ENCODE measurements around the gene ASTL.

Gene ASTL

DNA sequence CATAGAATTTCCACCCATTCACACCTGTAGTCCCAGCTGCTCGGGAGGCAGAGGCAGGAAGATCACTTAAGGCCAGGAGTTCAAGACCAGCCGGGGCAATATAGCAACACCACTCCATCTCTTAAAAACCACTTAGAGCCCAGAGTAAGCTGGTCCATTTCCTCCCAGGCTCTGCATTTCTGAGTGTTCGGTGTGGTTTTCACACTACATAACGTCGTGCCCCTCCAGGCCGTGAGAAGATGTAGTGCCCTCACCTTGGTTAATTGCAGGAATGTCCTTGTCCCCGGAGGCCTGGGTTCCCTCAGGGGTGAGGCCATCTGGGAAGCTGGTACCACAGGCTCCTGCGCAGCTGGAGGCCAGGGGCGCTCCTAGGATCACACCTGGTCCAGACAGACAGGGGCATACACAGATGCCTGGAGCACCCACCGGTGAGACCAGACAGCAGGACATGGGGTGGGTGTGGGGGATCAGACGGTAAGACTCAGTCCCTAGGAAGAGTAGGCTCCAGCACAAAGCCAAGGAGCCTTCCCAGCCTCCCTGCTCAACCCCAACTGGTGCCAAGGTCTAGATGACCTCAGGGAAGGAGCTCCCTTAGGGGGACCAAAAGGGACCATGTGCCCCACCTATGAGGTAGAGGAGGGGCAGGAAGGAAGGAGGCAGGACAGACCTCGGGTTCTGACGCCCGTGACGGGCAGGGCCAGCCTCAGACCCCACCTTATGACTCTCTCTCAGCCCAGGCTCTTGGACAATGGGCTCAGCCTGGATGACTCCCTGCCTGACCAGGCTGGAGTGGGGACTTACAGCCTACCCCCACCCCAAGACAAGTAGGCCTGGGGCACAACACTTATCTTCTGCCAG is 752 bp downstream of the ASTL start:
- no peaks in the 10 kb centered on the region for H3K36me3 ChIP-seq
- H3K4me1 ChIP-seq = no peaks in the 10 kb centered on the region
- no peak overlapping the region for H3K4me3 ChIP-seq
- intact Hi-C loops (cut with DNase I; ENCODE audit: low total_unique reads) = no loop called here
- no peak for DNase-seq
- no peaks in the 10 kb centered on the region for H3K9me3 ChIP-seq
- TF ChIP-seq, protein P1, sequence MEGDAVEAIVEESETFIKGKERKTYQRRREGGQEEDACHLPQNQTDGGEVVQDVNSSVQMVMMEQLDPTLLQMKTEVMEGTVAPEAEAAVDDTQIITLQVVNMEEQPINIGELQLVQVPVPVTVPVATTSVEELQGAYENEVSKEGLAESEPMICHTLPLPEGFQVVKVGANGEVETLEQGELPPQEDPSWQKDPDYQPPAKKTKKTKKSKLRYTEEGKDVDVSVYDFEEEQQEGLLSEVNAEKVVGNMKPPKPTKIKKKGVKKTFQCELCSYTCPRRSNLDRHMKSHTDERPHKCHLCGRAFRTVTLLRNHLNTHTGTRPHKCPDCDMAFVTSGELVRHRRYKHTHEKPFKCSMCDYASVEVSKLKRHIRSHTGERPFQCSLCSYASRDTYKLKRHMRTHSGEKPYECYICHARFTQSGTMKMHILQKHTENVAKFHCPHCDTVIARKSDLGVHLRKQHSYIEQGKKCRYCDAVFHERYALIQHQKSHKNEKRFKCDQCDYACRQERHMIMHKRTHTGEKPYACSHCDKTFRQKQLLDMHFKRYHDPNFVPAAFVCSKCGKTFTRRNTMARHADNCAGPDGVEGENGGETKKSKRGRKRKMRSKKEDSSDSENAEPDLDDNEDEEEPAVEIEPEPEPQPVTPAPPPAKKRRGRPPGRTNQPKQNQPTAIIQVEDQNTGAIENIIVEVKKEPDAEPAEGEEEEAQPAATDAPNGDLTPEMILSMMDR (IDR thresholded peaks at IDR 0.05) = no peak
- no peak overlapping the region for H3K27ac ChIP-seq
- H3K27me3 ChIP-seq = peaks cover 0 to 47% of the 10 kb centered on the region in 2 donors

DNA sequence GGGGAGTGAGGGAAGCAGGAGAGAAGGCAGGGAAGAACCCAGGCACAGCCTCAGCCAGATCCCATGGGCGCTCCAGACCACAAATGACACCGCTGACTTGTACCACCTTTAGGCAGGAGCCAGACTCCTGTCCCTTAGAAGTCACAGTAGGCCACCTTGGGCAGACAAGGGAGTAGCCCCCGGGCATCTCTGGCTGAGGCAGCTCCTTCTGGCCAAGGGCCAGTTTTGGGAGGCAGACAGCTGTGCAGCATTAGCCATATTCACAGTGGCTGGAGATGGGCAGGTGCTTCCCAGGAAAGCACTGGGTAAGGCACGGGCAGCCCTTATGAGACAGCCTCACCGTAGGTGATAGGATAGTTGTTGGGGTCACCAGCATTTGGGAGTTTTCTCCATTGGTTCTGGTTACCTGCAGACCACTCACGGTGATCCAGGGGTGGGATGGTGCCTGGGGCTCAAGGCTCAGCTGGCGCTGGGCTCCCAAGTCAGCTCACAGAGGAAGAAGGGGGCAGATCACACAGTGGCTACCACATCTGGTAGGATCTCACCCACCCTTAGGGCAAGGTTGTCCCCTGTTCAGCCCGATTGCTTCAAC is 2.1 kb downstream of the ASTL start:
- H3K4me3 ChIP-seq = no peak overlapping the region
- peaks cover 0 to 47% of the 10 kb centered on the region in 2 donors for H3K27me3 ChIP-seq
- no peaks in the 10 kb centered on the region for H3K4me1 ChIP-seq
- TF ChIP-seq, protein P1 (IDR thresholded peaks at IDR 0.05) = no peak
- H3K9me3 ChIP-seq = no peaks in the 10 kb centered on the region
- no peak for DNase-seq
- no peaks in the 10 kb centered on the region for H3K36me3 ChIP-seq
- H3K27ac ChIP-seq = no peak overlapping the region
- intact Hi-C loops (cut with DNase I; ENCODE audit: low total_unique reads) = no loop called here

DNA sequence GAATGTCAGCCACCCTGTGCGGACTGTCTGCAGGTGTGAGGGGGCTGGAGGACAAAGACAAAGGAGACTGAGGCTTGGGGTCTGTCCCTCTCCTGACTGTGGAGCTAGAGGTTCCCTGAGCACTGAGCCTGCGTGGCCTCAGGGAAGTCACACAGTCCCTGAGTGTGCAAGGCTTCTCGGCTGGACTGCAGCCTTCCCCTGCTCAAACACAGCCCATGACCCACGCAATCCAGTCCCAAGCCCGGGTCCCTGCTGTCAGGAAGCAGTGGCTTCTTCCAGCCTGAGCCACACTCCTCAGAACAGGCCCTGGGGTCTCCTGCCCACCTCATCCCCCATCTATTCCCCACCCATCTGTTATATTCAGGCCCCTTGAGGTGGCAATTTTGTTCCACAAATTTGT is 2.7 kb downstream of the ASTL start:
- Histone ChIP-seq H3K36me3 (no peaks in the 10 kb centered on the region), H3K27ac (no peak overlapping the region), H3K27me3 (peaks cover 0 to 47% of the 10 kb centered on the region in 2 donors), H3K4me1 (no peaks in the 10 kb centered on the region), H3K9me3 (no peaks in the 10 kb centered on the region), H3K4me3 (no peak overlapping the region)
- TF ChIP-seq, protein P1 (IDR thresholded peaks at IDR 0.05) = no peak
- no peak for DNase-seq
- intact Hi-C loops (cut with DNase I; ENCODE audit: low total_unique reads) = no loop called here

DNA sequence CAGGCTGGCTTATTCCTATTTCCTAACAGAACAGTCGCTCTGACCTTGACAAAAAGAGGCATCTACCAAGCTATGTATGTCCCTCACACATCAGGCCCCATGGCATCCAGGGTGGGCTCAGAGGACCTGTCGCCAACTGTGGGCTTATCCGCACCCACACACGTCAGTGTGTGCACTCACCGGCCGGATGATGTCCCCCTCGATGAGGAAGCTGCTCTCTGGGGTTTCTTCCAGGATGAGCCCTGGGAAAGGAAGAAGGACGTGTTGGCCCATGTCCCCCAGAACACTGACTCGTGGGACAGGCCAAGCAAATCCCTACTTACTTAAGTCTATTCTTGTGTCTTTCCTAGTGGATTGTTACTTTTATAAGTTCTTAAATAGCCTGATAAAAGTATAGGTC is 3.1 kb downstream of the ASTL start:
- TF ChIP-seq, protein P1 (IDR thresholded peaks at IDR 0.05) = no peak

DNA sequence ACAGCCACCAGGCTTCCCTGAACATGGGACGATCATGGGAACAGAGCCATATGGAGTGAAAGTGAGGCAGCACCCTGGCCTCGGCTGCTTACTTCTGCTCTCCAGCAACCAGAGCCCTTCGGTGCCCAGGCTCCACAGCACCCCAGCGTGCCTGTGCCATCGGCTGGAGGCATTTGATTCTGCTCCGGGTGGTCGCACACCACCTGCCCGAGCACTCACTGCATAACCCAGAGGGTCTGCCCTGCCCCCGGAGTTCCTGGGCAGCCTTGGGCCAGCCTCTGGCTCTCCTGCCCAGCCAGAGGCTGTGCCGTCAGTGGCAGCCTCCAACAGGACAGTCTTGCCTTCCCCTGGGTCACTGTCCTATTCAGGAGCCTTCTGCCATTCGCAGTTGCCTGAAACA is 3.9 kb downstream of the ASTL start:
- intact Hi-C loops (cut with DNase I; ENCODE audit: low total_unique reads) = no loop called here
- Histone ChIP-seq H3K36me3 (no peaks in the 10 kb centered on the region), H3K27me3 (peaks cover 0 to 56% of the 10 kb centered on the region in 2 donors), H3K9me3 (no peaks in the 10 kb centered on the region), H3K4me1 (no peaks in the 10 kb centered on the region), H3K27ac (no peak overlapping the region), H3K4me3 (no peak overlapping the region)
- TF ChIP-seq, protein P1 (IDR thresholded peaks at IDR 0.05) = no peak
- DNase-seq = no peak

More for the DNA sequence above, 3.1 kb downstream of the ASTL start:
- H3K4me3 ChIP-seq = no peak overlapping the region
- no peaks in the 10 kb centered on the region for H3K4me1 ChIP-seq
- H3K27me3 ChIP-seq = peaks cover 0 to 49% of the 10 kb centered on the region in 2 donors
- no peak overlapping the region for H3K27ac ChIP-seq
- intact Hi-C loops (cut with DNase I; ENCODE audit: low total_unique reads) = no loop called here
- no peaks in the 10 kb centered on the region for H3K9me3 ChIP-seq
- no peaks in the 10 kb centered on the region for H3K36me3 ChIP-seq
- DNase-seq = no peak

Data from tibial artery (tissue), 4 donors.